Esophagus squamous epithelium (tissue), 4 donors: ENCODE measurements around the gene DCD.

ENCODE experiments used
- CTCF ChIP-seq, 6 experiments: fragments of 450-650 bp in 4 of 6; fragments of 200-600 bp in 2 of 6; sonication (generic) in 2 of 6; IDR thresholded peaks; one replicate each; pipeline ENCODE4 v1.5.1; 2016 to 2019; ENCODE audit warnings: antibody characterized with exemption in 6 of 6, mild to moderate bottlenecking in 4 of 6, moderate library complexity in 4 of 6
- POLR2A ChIP-seq, 4 donors: fragments of 450-650 bp; IDR thresholded peaks; one replicate each; pipeline ENCODE4 v1.6.1; 2017; ENCODE audit warnings: antibody characterized with exemption in 4 of 4, mild to moderate bottlenecking in 4 of 4, moderate library complexity in 3 of 4

- TF ChIP-seq POLR2A (IDR thresholded peaks at IDR 0.05) (no peak), CTCF (IDR thresholded peaks at IDR 0.05) (no peak)
These were observed 20.9 kb downstream of the DCD start for GRCh38 chr12:54627304-54627703.
